Transverse colon (tissue), 4 donors: Measurements from ENCODE around the gene APOA5. TPM values are rescaled to one million over a fixed set of nuclear protein-coding genes. Genes with fewer than 3 reads are reported as not detected.

Source experiments
- DNase-seq: peaks from one replicate; pipeline ENCODE4 v3.0.0-alpha.2; 2019
- H3K27ac ChIP-seq, 4 donors: fragments of 200-600 bp; sonication (generic); 2 replicates each; pipeline ENCODE4 v1.5.1; 2016 to 2018; ENCODE audit warnings: inconsistent platforms in 4 of 4
- H3K27me3 ChIP-seq: fragments of 200-600 bp; sonication (generic); 2 replicates; pipeline ENCODE4 v1.5.1; 2017; ENCODE audit warnings: inconsistent platforms
- H3K36me3 ChIP-seq, 4 donors: fragments of 200-600 bp; sonication (generic); 2 replicates each; pipeline ENCODE4 v1.5.1; 2017 to 2019; ENCODE audit warnings: inconsistent platforms in 4 of 4
- H3K4me1 ChIP-seq, 4 donors: fragments of 200-600 bp; sonication (generic); 2 replicates each; pipeline ENCODE4 v1.5.1; 2017 to 2020; ENCODE audit warnings: inconsistent platforms in 4 of 4
- H3K4me3 ChIP-seq, 4 donors: fragments of 200-600 bp; sonication (generic); 1 replicate in 1 of 4; 2 replicates in 3 of 4; pipeline versions ENCODE4 v1.5.1 to v1.6.1; 2017 to 2019; ENCODE audit warnings: inconsistent platforms in 4 of 4
- H3K9me3 ChIP-seq, 2 donors: fragments of 200-600 bp; sonication (generic); 2 replicates each; pipeline ENCODE4 v1.5.1; 2017 to 2019; ENCODE audit warnings: inconsistent platforms in 2 of 2
- EP300 ChIP-seq: sonication (generic); formaldehyde crosslinking; IDR thresholded peaks from one replicate; pipeline ENCODE4 v1.6.1; 2017; ENCODE audit warnings: antibody characterized with exemption, low read depth
- POLR2A ChIP-seq: fragments of 450-650 bp; IDR thresholded peaks from one replicate; pipeline ENCODE4 v1.6.1; 2016; ENCODE audit warnings: antibody characterized with exemption, mild to moderate bottlenecking, moderate library complexity
- POLR2AphosphoS5 ChIP-seq, 3 donors: sonication (generic); formaldehyde crosslinking; IDR thresholded peaks; one replicate each; pipeline ENCODE4 v1.6.1; 2016; ENCODE audit warnings: antibody characterized with exemption in 3 of 3
- WGBS, 2 donors: methylation state at CpG; one replicate each; pipeline ENCODE4 v1.1.5; 2018; ENCODE audit warnings: low coverage in 1 of 2; 5-methylcytosine and 5-hydroxymethylcytosine counted together
- in situ Hi-C, 4 donors: fragments of 200-750 bp; cut with MboI; loops; one replicate each; pipeline versions ENCODE4 v1.15.0 to v1.15.1; 2017; ENCODE audit warnings: low sequenced_read_pairs in 3 of 4, low pct_ligation_motif_present in 1 of 4, low pct_unique_long_range_greater_than_20kb in 1 of 4
- intact Hi-C: fragments of 100-400 bp; cut with DNase I; formaldehyde crosslinking; loops from one replicate; pipeline ENCODE4 v1.15.1; 2023; ENCODE audit warnings: low total_unique reads
- total RNA-seq, 4 donors: library from RNA; depleted of rRNA; stranded (reverse); fragments of >200 nt; gene quantifications; one replicate each; pipeline ENCODE4 v1.1.0, GENCODE V29; 2016
- TF ChIP-seq, protein P1 (sequence below), 5 experiments: fragments of 200-600 bp in 3 of 5; fragments of 450-650 bp in 2 of 5; sonication (generic) in 3 of 5; IDR thresholded peaks; 1 replicate in 2 of 5; 2 replicates in 3 of 5; pipeline ENCODE4 v1.5.1; 2016 to 2017; ENCODE audit warnings: antibody characterized with exemption in 5 of 5, inconsistent platforms in 3 of 5, mild to moderate bottlenecking in 2 of 5, moderate library complexity in 1 of 5

Gene APOA5
- total RNA-seq, 4 donors from 2014 or later: not detected

DNA sequence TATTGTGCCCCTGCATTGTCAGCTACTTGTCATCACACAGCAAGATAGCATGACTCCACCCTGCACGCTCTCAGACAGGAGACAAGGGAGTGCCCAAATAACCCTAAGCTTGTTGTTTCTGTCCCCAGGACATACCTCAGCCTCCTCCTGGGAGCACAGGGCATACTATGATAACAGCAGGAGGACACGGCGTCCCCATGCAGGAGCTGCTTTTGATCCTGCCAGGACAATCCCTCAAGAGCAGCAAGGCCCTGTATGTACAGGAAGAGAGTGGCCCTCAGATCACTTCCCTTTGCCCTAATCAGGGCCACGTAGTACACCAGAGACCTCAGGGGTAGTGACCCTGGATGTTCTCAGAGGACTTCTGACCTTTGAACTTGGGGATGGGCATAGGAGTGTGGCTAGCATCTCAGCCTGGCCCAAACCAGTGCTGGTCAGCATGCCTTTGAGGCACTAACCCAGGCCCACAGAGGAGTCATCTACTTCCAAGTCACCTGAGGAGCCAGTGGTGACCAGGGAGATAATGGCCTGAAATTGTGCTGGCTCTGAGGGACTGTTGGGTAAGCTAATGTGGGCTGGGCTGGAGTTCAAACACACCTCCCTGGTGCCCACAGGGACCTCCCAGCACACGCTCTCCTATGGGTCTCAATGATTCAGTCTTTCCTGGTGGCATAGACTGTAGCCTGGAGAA, 22.2 kb upstream of the APOA5 start:
- Histone ChIP-seq H3K9me3 (no peaks in the 10 kb centered on the region), H3K27ac (no peak overlapping the region), H3K4me3 (no peak overlapping the region), H3K4me1 (peaks cover 0 to 2% (median 0%) of the 10 kb centered on the region in 4 donors), H3K27me3 (no peaks in the 10 kb centered on the region), H3K36me3 (no peaks in the 10 kb centered on the region)
- in situ Hi-C loops (no loop called here), intact Hi-C loops (no loop called here)
- TF ChIP-seq, protein P1, sequence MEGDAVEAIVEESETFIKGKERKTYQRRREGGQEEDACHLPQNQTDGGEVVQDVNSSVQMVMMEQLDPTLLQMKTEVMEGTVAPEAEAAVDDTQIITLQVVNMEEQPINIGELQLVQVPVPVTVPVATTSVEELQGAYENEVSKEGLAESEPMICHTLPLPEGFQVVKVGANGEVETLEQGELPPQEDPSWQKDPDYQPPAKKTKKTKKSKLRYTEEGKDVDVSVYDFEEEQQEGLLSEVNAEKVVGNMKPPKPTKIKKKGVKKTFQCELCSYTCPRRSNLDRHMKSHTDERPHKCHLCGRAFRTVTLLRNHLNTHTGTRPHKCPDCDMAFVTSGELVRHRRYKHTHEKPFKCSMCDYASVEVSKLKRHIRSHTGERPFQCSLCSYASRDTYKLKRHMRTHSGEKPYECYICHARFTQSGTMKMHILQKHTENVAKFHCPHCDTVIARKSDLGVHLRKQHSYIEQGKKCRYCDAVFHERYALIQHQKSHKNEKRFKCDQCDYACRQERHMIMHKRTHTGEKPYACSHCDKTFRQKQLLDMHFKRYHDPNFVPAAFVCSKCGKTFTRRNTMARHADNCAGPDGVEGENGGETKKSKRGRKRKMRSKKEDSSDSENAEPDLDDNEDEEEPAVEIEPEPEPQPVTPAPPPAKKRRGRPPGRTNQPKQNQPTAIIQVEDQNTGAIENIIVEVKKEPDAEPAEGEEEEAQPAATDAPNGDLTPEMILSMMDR (IDR thresholded peaks at IDR 0.05): no peak
- TF ChIP-seq EP300: no peak
- no peak for TF ChIP-seq POLR2A
- TF ChIP-seq POLR2AphosphoS5 (IDR thresholded peaks at IDR 0.05): no peak
- 68 to 80% methylated on average over 5 of the region's 5 CpGs for WGBS, 2 donors
- DNase-seq: no peak

DNA sequence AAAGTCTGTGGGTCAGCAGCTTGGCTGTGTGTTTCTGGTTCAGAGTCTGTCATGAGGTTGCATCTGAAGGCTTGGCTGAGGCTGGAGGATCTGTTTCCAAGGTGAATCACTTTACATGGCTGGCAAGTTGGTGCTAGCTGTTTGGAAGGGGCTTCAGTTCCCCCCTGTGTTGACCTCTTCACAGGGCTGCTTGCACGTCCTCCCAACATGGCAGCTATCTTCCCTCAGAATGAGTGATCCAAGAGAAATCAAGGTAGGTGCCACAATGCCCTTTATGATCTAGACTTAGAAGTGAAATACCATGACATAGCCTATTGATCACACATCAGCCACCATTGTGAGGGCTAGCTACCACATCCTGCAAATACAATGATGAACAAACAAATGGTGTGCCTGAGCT, 21.5 kb upstream of the APOA5 start:
- Histone ChIP-seq H3K27ac (no peak overlapping the region), H3K9me3 (no peaks in the 10 kb centered on the region), H3K4me3 (no peak overlapping the region), H3K36me3 (no peaks in the 10 kb centered on the region), H3K4me1 (peaks cover 0 to 7% (median under 1%) of the 10 kb centered on the region in 4 donors), H3K27me3 (no peaks in the 10 kb centered on the region)
- intact Hi-C loops: no loop called here
- in situ Hi-C loops: no loop called here
- WGBS, 2 donors: 80% methylated on average over 1 of the region's 1 CpG; no CpG with 5 or more reads in 1 of the 2 donors
- TF ChIP-seq POLR2A (no peak), POLR2AphosphoS5 (IDR thresholded peaks at IDR 0.05) (no peak), EP300 (no peak)
- TF ChIP-seq, protein P1 (IDR thresholded peaks at IDR 0.05): no peak
- no peak for DNase-seq

DNA sequence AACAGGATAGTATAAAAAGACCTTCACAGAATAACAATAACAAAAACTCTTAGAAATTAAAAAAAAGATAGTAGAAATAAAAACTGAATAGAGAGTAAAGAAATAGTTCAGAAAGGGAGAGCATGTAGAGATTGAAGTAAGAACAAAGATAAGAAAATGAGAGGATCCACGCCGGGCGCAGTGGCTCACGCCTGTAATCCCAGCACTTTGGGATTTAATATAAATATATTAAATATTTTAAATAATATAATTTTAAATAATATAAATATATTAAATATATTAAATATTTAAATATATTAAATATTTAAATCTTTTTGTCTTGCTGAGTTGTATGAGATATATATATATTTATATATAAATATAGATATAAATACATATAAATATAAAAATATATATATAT, 20.4 kb upstream of the APOA5 start:
- intact Hi-C loops: no loop called here

DNA sequence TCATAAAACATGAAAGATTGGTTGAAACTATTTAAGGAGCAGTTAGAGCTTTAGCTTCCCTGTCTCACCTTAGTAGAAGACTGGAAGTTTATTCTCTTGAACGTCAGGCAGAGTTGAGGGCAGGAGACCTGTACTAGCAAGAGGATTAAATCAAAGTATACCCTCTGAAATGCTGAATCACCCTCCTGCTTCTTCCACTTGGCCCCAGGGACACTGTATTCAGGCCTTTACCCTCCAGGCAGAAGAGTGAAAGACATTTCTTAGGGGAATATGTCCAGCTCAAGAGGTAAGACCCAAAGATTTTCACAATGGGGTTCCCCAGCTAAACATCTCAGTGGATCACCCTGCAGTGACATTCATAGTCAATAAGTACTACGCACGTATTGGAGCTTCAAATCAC, 19.5 kb upstream of the APOA5 start:
- Histone ChIP-seq H3K27ac (no peak overlapping the region), H3K9me3 (no peaks in the 10 kb centered on the region), H3K36me3 (no peaks in the 10 kb centered on the region), H3K27me3 (no peaks in the 10 kb centered on the region), H3K4me1 (peaks cover 0 to 7% (median 2%) of the 10 kb centered on the region in 4 donors), H3K4me3 (no peak overlapping the region)
- in situ Hi-C loops (no loop called here), intact Hi-C loops (no loop called here)
- WGBS, 2 donors: 60 to 88% methylated on average over 3 of the region's 3 CpGs
- no peak for TF ChIP-seq POLR2A
- TF ChIP-seq POLR2AphosphoS5 (IDR thresholded peaks at IDR 0.05): no peak
- no peak for TF ChIP-seq EP300
- TF ChIP-seq, protein P1 (IDR thresholded peaks at IDR 0.05): no peak
- no peak for DNase-seq

More for the DNA sequence above, 20.4 kb upstream of the APOA5 start:
- H3K9me3 ChIP-seq: no peaks in the 10 kb centered on the region
- H3K4me3 ChIP-seq: no peak overlapping the region
- H3K36me3 ChIP-seq: no peaks in the 10 kb centered on the region
- TF ChIP-seq, protein P1 (IDR thresholded peaks at IDR 0.05): no peak
- TF ChIP-seq POLR2A (no peak), POLR2AphosphoS5 (IDR thresholded peaks at IDR 0.05) (no peak), EP300 (no peak)
- H3K27me3 ChIP-seq: no peaks in the 10 kb centered on the region
- H3K27ac ChIP-seq: no peak overlapping the region
- 95 to 97% methylated on average over 4 of the region's 4 CpGs for WGBS, 2 donors
- in situ Hi-C loops: no loop called here
- DNase-seq: no peak
- peaks cover 0 to 7% (median 2%) of the 10 kb centered on the region in 4 donors for H3K4me1 ChIP-seq
